Erythroblast (primary cell): ENCODE measurements around the gene PIK3R4.

Experiments
- GATA1 ChIP-seq: IDR thresholded peaks from 2 replicates; pipeline ENCODE4 v1.6.1; 2011; ENCODE audit warnings: low read depth, mild to moderate bottlenecking, control low read depth, low read length, moderate library complexity
- POLR2A ChIP-seq: IDR thresholded peaks from 2 replicates; pipeline ENCODE4 v1.6.1; 2011; ENCODE audit warnings: mild to moderate bottlenecking, low read length

- TF ChIP-seq POLR2A (no peak), GATA1 (no peak)
These were observed 3.3 kb downstream of the PIK3R4 start for GRCh38 chr3:130743354-130743753.
